ENCODE results near the gene SLC5A12. TPM values are rescaled to one million over a fixed set of nuclear protein-coding genes. Genes with fewer than 3 reads are reported as not detected.
A peak's percentile ranks its signal among the peaks of the same experiment; 100 is the strongest.

The SLC5A12 gene
- total and polyA plus RNA-seq, 2 donors: 0.05 to 0.18 TPM

DNA sequence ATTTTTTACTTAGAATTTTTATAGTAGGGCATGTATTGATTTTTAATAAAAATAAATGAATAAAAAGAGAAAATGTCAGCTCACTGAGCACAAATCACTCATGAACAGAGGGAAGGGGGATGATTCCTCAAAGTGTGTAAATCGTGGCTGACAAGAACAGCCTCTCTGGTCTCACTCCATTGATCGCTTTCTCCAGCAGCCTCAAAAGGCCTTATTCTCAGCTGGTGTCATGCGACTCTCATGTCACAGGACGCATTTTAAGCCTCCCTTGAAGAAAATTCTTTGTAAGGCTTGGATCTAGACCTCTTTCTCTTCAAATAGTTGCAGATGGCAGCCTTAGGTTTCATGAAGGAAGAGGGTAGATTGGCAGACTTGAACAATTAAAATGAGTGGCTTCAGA, 33.9 kb upstream of the SLC5A12 start:
- 92% methylated on average over 4 of the region's 4 CpGs for whole genome bisulfite sequencing
- Histone ChIP-seq H3K36me3 (ENCODE audit: control insufficient read depth in 2 of 2, insufficient read depth in 2 of 2, low read length in 1 of 2) (no peaks in the 10 kb centered on the region), H3K4me1 (ENCODE audit: control insufficient read depth in 2 of 2, insufficient read depth in 2 of 2, low read length in 2 of 2) (no peaks in the 10 kb centered on the region), H3K27ac (ENCODE audit: low read depth in 1 of 2, low read length in 1 of 2) (no peak overlapping the region), H3K9me3 (ENCODE audit: control insufficient read depth in 2 of 2, insufficient read depth in 1 of 2, low read length in 1 of 2) (no peaks in the 10 kb centered on the region), H3K4me3 (ENCODE audit: low read length in 2 of 2) (no peak overlapping the region), H3K27me3 (ENCODE audit: control insufficient read depth in 2 of 2, insufficient read depth in 1 of 2, low read length in 1 of 2) (no peaks in the 10 kb centered on the region)
- DNase-seq (ENCODE audit: low read depth in 6 of 9, low spot score in 9 of 9): no peak

GRCh38 chr11:26753723-26754504, 32.1 kb upstream of the SLC5A12 start:
- H3K4me1 ChIP-seq (ENCODE audit: control insufficient read depth in 2 of 2, insufficient read depth in 2 of 2, low read length in 2 of 2): no peaks in the 10 kb centered on the region
- no peak overlapping the region for H3K27ac ChIP-seq (ENCODE audit: low read depth in 1 of 2, low read length in 1 of 2)
- WGBS: 51% methylated on average over 9 of the region's 9 CpGs
- H3K4me3 ChIP-seq (ENCODE audit: low read length in 2 of 2): no peak overlapping the region
- peak in 2 of 9 donors; percentile 0 to 8 for DNase-seq (ENCODE audit: low read depth in 6 of 9, low spot score in 9 of 9)
- H3K27me3 ChIP-seq (ENCODE audit: control insufficient read depth in 2 of 2, insufficient read depth in 1 of 2, low read length in 1 of 2): no peaks in the 10 kb centered on the region
- no peaks in the 10 kb centered on the region for H3K9me3 ChIP-seq (ENCODE audit: control insufficient read depth in 2 of 2, insufficient read depth in 1 of 2, low read length in 1 of 2)
- no peaks in the 10 kb centered on the region for H3K36me3 ChIP-seq (ENCODE audit: control insufficient read depth in 2 of 2, insufficient read depth in 2 of 2, low read length in 1 of 2)

GRCh38 chr11:26749927-26750326, 28.1 kb upstream of the SLC5A12 start:
- Histone ChIP-seq H3K27me3 (ENCODE audit: control insufficient read depth in 2 of 2, insufficient read depth in 1 of 2, low read length in 1 of 2) (no peaks in the 10 kb centered on the region), H3K27ac (ENCODE audit: low read depth in 1 of 2, low read length in 1 of 2) (no peak overlapping the region), H3K4me3 (ENCODE audit: low read length in 2 of 2) (no peak overlapping the region), H3K36me3 (ENCODE audit: control insufficient read depth in 2 of 2, insufficient read depth in 2 of 2, low read length in 1 of 2) (no peaks in the 10 kb centered on the region), H3K9me3 (ENCODE audit: control insufficient read depth in 2 of 2, insufficient read depth in 1 of 2, low read length in 1 of 2) (no peaks in the 10 kb centered on the region), H3K4me1 (ENCODE audit: control insufficient read depth in 2 of 2, insufficient read depth in 2 of 2, low read length in 2 of 2) (no peaks in the 10 kb centered on the region)
- no peak for DNase-seq (ENCODE audit: low read depth in 6 of 9, low spot score in 9 of 9)

DNA sequence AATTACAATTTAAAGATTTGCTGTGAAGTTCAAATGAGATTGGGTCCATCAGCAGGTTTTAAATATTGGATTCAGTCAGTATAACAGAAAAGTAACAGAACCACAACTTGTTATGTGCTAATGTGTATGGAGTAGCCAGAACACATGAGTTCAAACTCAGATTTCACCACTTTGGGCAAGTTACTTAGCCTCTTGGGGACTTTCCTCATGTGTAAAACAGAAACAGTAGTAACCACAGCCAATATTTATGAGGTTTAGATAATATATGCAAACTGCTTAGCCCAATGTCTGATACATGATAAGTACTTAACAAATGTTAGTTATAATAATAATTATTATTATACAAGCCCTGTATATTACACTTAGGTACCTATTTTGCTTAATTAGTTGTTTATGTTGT, 21.8 kb upstream of the SLC5A12 start:
- H3K9me3 ChIP-seq (ENCODE audit: control insufficient read depth in 2 of 2, insufficient read depth in 1 of 2, low read length in 1 of 2): no peaks in the 10 kb centered on the region
- H3K36me3 ChIP-seq (ENCODE audit: control insufficient read depth in 2 of 2, insufficient read depth in 2 of 2, low read length in 1 of 2): no peaks in the 10 kb centered on the region
- DNase-seq (ENCODE audit: low read depth in 6 of 9, low spot score in 9 of 9): no peak
- no peak overlapping the region for H3K4me3 ChIP-seq (ENCODE audit: low read length in 2 of 2)
- no peak overlapping the region for H3K27ac ChIP-seq (ENCODE audit: low read depth in 1 of 2, low read length in 1 of 2)
- no peaks in the 10 kb centered on the region for H3K4me1 ChIP-seq (ENCODE audit: control insufficient read depth in 2 of 2, insufficient read depth in 2 of 2, low read length in 2 of 2)
- no peaks in the 10 kb centered on the region for H3K27me3 ChIP-seq (ENCODE audit: control insufficient read depth in 2 of 2, insufficient read depth in 1 of 2, low read length in 1 of 2)

DNA sequence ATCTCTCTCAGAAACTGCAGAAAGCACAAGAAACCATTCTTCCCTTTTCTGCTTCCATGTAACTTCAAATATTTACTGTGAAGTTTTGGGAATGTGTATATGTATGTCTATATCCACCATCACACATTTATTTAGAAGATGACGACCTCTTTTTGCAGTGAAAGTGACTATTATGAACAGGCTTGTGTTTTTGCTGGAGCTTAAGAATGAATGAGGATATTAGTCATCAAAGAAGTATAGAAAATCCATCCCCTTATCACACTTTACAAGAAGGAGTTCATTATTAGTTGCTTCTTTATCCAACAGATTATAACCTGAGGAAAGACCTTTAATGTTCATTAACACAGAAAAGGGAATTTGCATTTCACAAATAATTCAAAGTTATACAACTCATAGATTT, 21.1 kb upstream of the SLC5A12 start:
- H3K9me3 ChIP-seq (ENCODE audit: control insufficient read depth in 2 of 2, insufficient read depth in 1 of 2, low read length in 1 of 2): no peaks in the 10 kb centered on the region
- WGBS: 81% methylated on average over 1 of the region's 1 CpG
- no peak for DNase-seq (ENCODE audit: low read depth in 6 of 9, low spot score in 9 of 9)

DNA sequence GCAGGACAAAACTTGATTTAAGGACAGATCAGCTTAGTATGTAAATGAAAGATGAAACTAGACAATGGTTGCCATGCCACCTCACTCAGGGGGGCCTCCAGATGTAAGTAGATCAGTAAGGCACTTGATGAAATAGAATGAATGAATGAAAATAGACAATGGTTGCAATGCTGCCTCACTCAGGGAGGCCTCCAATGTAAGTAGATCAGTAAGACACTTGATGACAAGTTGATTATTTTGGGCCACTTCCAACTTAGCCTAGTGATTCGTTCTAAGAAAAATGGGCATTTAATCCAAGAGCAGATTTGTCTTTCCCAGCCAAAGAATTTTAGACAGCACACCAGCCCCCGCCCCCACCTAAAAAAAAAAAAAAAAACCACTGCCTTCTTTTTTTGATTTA, 19.2 kb upstream of the SLC5A12 start:
- no peaks in the 10 kb centered on the region for H3K9me3 ChIP-seq (ENCODE audit: control insufficient read depth in 2 of 2, insufficient read depth in 1 of 2, low read length in 1 of 2)
- no peaks in the 10 kb centered on the region for H3K4me1 ChIP-seq (ENCODE audit: control insufficient read depth in 2 of 2, insufficient read depth in 2 of 2, low read length in 2 of 2)
- WGBS: 81% methylated on average over 2 of the region's 2 CpGs
- no peak overlapping the region for H3K4me3 ChIP-seq (ENCODE audit: low read length in 2 of 2)
- no peak for DNase-seq (ENCODE audit: low read depth in 6 of 9, low spot score in 9 of 9)
- H3K36me3 ChIP-seq (ENCODE audit: control insufficient read depth in 2 of 2, insufficient read depth in 2 of 2, low read length in 1 of 2): no peaks in the 10 kb centered on the region
- H3K27ac ChIP-seq (ENCODE audit: low read depth in 1 of 2, low read length in 1 of 2): no peak overlapping the region
- no peaks in the 10 kb centered on the region for H3K27me3 ChIP-seq (ENCODE audit: control insufficient read depth in 2 of 2, insufficient read depth in 1 of 2, low read length in 1 of 2)

More for the DNA sequence above, 21.1 kb upstream of the SLC5A12 start:
- Histone ChIP-seq H3K27ac (ENCODE audit: low read depth in 1 of 2, low read length in 1 of 2) (no peak overlapping the region), H3K27me3 (ENCODE audit: control insufficient read depth in 2 of 2, insufficient read depth in 1 of 2, low read length in 1 of 2) (no peaks in the 10 kb centered on the region), H3K36me3 (ENCODE audit: control insufficient read depth in 2 of 2, insufficient read depth in 2 of 2, low read length in 1 of 2) (no peaks in the 10 kb centered on the region), H3K4me1 (ENCODE audit: control insufficient read depth in 2 of 2, insufficient read depth in 2 of 2, low read length in 2 of 2) (no peaks in the 10 kb centered on the region), H3K4me3 (ENCODE audit: low read length in 2 of 2) (no peak overlapping the region)

DNA sequence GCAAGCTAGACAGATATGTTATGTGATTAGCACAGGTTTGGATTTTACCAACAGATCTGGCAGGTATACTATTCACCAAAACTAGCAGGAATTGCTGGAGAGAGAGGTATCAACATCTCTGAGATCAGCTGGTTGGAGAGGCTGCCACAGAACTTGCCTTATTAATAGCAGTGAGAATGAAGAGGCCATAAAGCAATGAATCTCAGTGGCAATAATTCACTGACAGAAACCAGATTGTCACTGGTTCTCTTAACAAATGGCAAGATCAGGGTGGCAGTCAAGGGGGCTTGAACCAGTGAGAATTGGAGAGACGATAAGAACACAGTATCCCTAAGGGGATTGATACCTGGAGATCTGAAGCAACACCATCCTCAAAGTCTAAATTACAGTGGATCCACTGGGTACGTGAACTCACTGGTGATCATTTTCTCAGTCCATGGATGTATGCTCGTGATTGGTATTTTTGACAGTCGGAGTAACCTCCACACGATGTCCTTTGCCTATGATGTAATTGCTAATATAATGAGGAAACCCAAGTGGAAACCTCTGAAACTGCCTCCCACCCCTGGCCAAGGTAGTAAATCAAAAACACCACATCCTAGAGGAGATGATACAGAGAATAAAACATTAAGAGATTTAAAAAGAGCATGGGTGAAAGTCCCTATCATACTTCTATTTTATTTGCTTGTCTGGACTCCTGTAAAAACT, 17.7 kb upstream of the SLC5A12 start:
- WGBS: 92% methylated on average over 5 of the region's 5 CpGs
- H3K4me1 ChIP-seq (ENCODE audit: control insufficient read depth in 2 of 2, insufficient read depth in 2 of 2, low read length in 2 of 2): no peaks in the 10 kb centered on the region
- no peaks in the 10 kb centered on the region for H3K9me3 ChIP-seq (ENCODE audit: control insufficient read depth in 2 of 2, insufficient read depth in 1 of 2, low read length in 1 of 2)
- H3K36me3 ChIP-seq (ENCODE audit: control insufficient read depth in 2 of 2, insufficient read depth in 2 of 2, low read length in 1 of 2): no peaks in the 10 kb centered on the region
- no peak overlapping the region for H3K27ac ChIP-seq (ENCODE audit: low read depth in 1 of 2, low read length in 1 of 2)
- no peak overlapping the region for H3K4me3 ChIP-seq (ENCODE audit: low read length in 2 of 2)
- no peaks in the 10 kb centered on the region for H3K27me3 ChIP-seq (ENCODE audit: control insufficient read depth in 2 of 2, insufficient read depth in 1 of 2, low read length in 1 of 2)
- DNase-seq (ENCODE audit: low read depth in 6 of 9, low spot score in 9 of 9): no peak

DNA sequence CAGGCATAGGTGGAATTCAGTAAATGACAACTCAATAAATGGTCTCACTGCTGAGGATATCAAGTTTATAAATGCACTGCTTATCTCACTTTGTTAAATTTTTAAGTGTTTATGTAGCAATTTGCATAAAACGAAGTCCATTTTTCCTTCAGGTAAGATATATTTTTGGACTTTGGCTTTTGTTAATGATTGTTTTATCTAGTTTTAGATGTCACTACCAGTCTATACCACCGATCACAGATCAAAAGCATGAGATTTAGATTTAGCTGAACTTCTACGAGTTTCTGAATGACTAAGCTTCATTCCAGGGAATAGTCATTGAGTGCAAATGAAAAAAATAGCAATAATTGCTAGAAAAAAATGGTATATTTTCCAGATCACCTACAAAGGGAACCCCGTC, 12.8 kb upstream of the SLC5A12 start:
- H3K36me3 ChIP-seq (ENCODE audit: control insufficient read depth in 2 of 2, insufficient read depth in 2 of 2, low read length in 1 of 2): no peaks in the 10 kb centered on the region
- no peaks in the 10 kb centered on the region for H3K27me3 ChIP-seq (ENCODE audit: control insufficient read depth in 2 of 2, insufficient read depth in 1 of 2, low read length in 1 of 2)
- H3K27ac ChIP-seq (ENCODE audit: low read depth in 1 of 2, low read length in 1 of 2): no peak overlapping the region
- H3K4me1 ChIP-seq (ENCODE audit: control insufficient read depth in 2 of 2, insufficient read depth in 2 of 2, low read length in 2 of 2): no peaks in the 10 kb centered on the region
- H3K4me3 ChIP-seq (ENCODE audit: low read length in 2 of 2): no peak overlapping the region
- H3K9me3 ChIP-seq (ENCODE audit: control insufficient read depth in 2 of 2, insufficient read depth in 1 of 2, low read length in 1 of 2): no peaks in the 10 kb centered on the region
- 90% methylated on average over 4 of the region's 4 CpGs for WGBS
- no peak for DNase-seq (ENCODE audit: low read depth in 6 of 9, low spot score in 9 of 9)

DNA sequence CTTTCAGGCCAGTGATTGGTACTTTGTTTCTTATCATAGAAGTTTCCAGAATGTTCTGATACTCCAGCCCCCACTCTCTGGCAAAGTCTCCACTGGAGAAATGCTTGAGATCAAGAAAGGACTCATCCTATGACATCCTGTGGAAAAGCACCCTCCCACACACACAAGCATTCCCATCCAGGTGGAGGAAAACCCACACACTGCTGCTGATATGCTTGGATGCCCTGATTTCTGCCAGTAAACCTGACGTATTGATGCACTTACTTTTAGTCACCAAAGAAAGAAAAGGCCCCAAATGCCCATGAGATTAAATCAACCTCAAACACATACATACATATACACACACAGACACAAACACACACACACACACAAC, 9.2 kb upstream of the SLC5A12 start:
- 94% methylated on average over 1 of the region's 1 CpG for WGBS
- no peaks in the 10 kb centered on the region for H3K4me1 ChIP-seq (ENCODE audit: control insufficient read depth in 2 of 2, insufficient read depth in 2 of 2, low read length in 2 of 2)
- no peak overlapping the region for H3K4me3 ChIP-seq (ENCODE audit: low read length in 2 of 2)
- DNase-seq (ENCODE audit: low read depth in 6 of 9, low spot score in 9 of 9): no peak
- no peaks in the 10 kb centered on the region for H3K9me3 ChIP-seq (ENCODE audit: control insufficient read depth in 2 of 2, insufficient read depth in 1 of 2, low read length in 1 of 2)
- no peaks in the 10 kb centered on the region for H3K27me3 ChIP-seq (ENCODE audit: control insufficient read depth in 2 of 2, insufficient read depth in 1 of 2, low read length in 1 of 2)
- H3K36me3 ChIP-seq (ENCODE audit: control insufficient read depth in 2 of 2, insufficient read depth in 2 of 2, low read length in 1 of 2): no peaks in the 10 kb centered on the region
- H3K27ac ChIP-seq (ENCODE audit: low read depth in 1 of 2, low read length in 1 of 2): no peak overlapping the region

Data from thymus (tissue), 11 donors.